Metanephros (tissue), 2 donors: Measurements from ENCODE around the gene DAP. TPM values are rescaled to one million over a fixed set of nuclear protein-coding genes. Genes with fewer than 3 reads are reported as not detected.

Source experiments
- small RNA-seq: library from RNA; depleted of rRNA; stranded (forward); fragments of <200 nt; gene quantifications from one replicate; pipeline ENCODE3, GENCODE V24; 2014; ENCODE audit warnings: low replicate concordance
- total RNA-seq: library from RNA; depleted of rRNA; stranded (reverse); fragments of >200 nt; gene quantifications from one replicate; pipeline ENCODE4 v1.2.3, GENCODE V29; 2014

DAP gene
- total RNA-seq: 50.1 TPM

GRCh38 chr5:10761185-10761932, at the start of gene DAP:
DAP (minus strand) TSS chr5:10761234; CDS start chr5:10761068, 166 bp downstream.

Small RNA genes within 50 kb of the gene (small RNA-seq; reads per million reads assigned to genes)
- gene AC012629.4: not detected

Other genes starting within 250 kb of the DAP start
- gene ANKRD33B, start 197.2 kb downstream of the DAP start, total RNA-seq: 6.3 TPM